ENCODE measurements around the gene TUBGCP3.
"Not testable (repeated sequence)": the region's sequence is repeated elsewhere in the genome, so short reads cannot be mapped to it uniquely, and the experiment has no call there.

TUBGCP3 gene

DNA sequence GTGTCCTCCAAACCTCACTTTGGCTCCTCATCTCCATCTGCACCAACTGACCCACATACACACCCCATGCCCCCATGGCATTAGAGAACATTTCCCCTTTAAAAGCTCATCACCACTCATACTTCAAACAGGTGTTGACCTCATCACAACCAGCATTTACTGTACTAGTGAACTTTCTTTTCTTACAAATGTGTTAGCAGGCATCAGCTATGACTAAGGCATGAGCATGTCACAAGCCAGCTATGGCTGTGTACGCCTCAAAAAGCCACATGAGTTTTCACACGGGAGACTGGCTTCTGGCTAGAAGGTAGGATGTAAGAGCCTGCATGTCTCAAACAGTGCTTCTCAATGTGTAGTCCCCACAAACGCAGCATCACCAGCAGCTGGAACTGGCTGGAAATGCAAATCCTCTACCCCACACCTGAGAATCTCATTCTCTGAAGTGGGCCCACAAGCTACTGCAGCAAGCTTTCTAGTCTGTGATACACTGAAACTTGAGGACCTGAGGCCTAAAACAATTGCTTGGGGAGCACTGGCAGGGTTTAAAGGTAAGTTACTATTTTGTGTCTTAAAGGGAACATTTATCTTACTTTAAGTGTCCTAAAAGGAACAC, 66.8 kb downstream of the TUBGCP3 start:
- no peak for DNase-seq

DNA sequence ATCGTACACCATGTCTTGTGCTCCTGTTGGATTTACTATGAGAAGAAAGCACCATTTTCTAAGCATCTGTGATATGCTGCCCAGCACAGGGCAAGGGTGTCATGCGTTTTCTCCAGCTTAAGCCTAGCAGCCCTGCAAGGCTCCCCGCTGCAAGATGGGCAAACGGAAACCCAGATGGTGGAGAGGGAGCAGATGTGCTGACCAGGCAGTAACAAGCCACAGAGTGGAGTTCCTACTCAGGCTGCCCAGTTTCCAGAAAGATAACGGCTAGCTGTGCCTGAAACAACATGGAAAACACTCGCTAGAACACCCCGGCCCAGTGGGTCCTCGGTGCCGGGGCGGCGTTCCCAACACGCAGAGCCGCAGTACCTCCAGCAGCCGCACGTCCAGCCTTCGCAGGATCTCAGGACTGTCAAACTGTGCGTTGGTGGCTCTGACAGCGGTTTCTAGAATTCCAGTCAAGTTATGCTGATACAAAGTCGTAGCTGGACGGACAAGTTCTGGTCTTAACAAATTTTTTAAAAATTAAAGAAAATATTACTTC, 68.4 kb downstream of the TUBGCP3 start:
- DNase-seq = no peak

DNA sequence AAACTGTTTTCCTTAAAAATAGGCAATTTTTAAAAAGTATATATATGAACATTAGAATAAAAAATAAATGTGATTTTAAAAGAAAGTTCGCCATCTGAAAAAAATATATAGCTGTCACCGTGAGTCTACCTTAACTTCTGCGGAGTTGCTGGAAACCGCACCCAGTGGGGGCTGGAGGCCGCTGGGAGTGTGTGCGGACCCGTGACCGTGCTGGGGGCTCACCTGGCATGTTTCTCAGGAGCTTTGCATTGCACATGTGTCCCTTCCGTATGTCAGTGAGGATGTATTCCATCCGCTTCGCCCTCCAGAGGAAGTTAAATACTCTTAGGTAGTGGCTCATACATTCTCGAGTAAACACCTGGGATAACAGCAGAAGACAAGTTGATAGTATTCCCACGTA, 71.7 kb downstream of the TUBGCP3 start:
- no peak for DNase-seq

DNA sequence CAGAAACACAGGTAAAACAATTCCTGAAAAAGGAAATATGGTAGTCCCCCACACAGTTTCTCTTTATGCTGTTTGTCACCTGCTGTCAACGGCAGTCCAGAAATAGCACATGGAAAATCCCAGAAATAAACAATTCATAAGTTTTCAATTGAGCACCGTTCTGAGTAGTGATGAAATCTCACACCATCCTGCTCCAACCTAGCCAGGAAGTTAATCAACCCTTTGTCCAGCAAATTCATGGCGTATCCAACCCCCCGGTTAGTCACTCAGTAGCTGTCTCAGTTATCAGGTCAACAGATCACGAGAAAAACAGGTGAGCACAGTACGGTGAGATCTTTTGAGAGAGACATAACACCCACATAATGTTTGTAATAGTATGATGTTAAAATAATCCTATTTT, 74.2 kb downstream of the TUBGCP3 start:
- no peak for DNase-seq

DNA sequence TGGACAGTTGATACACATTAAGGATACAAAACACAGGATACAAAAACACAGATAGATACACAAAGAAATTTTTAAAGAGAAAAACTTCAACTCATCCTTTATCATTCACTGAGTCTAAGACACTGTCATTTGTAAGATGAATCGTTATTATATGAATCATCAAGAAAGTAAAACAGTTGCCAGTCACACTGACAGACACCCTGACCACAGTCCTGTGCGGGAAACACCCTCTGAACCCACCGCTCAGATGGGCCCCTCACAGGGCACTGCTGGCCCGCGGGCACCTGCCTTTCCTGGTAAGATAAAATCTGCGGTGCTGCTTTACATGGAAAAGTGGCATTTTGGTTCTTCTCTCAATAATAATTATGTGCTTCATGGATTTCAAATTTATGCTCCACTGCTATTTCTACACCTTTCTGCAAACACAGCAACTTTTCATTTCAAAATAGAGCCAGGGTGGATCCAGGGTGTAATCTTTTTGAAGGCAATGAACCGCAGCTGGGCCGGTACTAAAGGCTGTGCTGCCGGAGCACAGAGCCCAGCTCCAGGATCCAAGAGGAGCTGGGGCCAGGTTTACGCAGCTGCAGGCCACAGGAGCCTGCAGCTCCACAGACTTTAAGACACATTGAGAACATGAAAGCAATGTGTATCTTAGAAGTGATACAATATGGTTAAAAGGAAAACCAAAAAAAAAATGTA, 76.8 kb downstream of the TUBGCP3 start:
- no peak for DNase-seq

DNA sequence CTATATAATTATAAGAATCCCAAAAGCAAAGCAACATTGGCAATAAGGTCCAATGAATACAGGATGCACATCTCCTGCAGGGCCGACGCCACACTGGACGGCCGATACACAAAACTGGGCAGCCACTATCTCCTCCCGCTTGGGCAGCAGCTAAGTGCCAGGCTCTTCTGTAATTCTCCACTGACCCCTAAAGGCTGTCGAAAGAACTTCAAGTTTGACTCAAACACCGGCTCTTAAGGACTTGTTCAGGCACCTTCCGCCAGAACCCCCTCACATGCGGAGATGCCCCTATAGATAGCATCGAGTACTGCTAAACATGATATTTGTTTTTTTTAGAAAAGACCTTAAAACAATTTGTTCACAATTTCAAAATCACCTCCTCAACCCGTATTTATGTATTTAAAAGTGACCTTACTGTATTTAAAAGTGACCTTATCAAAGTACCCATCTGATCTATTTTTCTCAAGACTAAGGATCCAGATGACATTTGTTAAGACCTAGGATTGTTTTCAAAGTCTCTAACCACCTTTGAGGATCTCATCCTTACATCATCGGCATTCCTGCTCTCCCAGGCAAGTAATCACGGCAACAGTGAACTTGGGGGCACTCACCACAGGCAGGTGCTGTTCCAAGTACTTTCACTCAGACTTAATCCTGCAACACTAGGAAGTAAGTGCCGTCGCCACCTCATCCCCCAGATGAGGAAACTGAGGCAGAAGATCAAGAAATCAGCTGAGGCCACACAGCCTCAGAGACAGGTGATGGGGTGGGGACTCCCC, 77.8 kb downstream of the TUBGCP3 start:
- DNase-seq = no peak

DNA sequence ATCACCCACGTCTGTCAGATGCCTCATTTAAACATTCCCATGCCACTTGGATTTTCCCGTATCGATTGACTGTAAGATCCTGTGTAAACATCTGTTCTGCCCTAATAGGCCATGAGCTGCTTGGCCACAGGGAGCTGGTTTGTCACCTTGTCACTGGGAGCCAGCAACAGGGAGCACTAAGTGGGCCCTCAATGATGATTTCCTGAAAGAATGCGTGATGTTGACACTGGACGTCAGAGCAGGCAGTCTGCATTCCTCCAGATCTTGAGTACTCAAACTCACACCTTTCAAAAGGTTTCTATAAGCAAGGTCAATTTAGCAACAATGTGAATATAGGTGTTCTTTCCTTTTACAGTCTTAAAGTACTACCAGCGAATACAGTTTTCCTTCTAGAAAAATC, 78.8 kb downstream of the TUBGCP3 start:
- no peak for DNase-seq

DNA sequence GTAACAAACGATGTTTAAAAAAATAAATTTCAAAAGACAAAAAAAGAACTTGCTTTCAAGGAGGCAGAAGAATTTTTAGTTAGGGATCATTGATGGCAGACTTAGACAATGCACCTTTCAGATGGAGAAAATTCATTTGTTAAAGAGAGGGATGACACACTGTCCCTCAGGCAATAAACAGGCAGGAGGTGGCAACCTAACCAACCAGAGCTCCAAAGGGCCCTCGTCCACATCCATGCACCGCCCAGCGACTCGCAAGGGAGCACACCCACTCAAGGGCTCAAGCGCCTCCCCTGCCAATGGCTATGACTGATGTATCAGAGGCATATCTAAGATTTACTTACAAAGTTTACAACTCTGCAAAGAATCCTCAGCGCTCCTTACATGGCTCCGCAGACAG, 81.9 kb downstream of the TUBGCP3 start:
- no peak for DNase-seq

DNA sequence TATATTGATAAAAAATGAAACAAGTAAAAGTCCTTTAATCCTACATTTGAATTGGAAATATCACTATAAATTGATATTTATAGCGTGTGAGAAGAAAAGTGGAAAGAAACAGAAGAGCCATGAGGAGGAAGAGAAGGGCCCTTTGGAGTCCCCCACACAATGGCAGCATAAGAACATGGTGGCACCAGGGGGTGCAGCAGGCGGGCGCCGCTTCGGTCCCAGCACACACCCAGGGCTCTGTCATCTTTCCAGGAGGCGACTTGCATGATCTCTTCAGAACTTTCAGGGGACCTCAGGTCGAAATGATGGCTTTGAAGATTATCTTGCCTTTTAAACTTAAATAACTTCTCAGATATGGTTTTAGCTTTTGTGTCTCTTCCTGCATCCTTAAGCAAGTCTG, 91.8 kb downstream of the TUBGCP3 start:
- DNase-seq = no peak

DNA sequence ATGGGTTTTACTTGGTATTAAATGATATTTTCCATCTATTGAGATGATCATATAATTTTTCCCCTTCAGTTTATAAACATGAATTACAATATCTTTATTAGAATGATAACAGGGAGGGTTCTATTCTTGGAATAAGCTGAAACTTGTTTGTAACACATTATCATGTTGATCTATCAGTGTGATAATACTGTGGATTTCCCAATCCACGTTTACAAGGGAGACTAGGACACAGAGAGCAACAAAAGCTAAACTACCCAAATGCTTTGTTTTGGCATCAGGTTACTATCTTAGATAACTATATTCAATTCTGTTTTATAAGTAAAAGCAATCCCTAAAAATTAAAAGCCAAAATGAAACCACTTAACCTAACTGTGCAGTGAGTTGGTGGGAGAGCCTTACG, 92.5 kb downstream of the TUBGCP3 start:
- no peak for DNase-seq

DNA sequence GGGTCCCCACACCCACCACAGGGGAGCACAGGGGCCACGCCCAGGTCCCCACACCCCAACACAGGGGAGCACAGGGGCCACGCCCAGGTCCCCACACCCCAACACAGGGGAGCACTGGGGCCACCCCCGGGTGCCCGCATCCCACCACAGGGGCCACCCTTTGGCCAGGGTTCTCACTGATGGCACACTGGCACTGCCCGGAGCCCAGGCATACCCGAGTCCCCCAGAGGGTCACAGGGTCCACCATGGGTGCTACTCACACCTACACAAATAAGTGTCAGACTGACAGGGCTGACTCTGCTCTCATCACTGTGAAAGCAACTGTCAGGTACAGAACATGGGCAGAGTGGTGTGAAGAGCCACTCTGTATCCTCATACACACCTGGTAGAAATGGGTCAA, 98.8 kb downstream of the TUBGCP3 start:
- no peak for DNase-seq

DNA sequence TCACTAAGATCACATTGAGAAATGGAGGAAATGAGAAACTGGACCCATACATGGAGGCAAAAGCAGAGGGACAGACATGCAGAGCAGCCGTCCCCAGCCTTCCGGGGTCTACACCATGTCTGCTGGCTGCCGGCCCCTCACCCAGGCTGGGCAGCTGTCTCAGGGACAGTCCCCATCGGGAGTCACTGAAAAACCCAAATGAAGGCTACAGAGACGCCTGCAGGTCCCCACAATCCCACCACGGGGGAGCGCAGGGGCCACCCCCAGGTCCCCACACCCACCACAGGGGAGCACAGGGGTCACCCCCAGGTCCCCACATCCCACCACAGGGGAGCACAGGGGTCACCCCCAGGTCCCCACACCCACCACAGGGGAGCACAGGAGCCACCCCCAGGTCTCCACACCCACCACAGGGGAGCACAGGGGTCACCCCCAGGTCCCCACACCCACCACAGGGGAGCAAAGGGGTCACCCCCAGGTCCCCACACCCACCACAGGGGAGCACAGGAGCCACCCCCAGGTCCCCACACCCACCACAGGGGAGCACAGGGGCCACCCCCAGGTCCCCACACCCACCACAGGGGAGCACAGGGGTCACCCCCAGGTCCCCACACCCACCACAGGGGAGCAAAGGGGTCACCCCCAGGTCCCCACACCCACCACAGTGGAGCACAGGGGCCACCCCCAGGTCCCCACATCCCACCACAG, 99.5 kb downstream of the TUBGCP3 start:
- DNase-seq = not testable (repeated sequence)

DNA sequence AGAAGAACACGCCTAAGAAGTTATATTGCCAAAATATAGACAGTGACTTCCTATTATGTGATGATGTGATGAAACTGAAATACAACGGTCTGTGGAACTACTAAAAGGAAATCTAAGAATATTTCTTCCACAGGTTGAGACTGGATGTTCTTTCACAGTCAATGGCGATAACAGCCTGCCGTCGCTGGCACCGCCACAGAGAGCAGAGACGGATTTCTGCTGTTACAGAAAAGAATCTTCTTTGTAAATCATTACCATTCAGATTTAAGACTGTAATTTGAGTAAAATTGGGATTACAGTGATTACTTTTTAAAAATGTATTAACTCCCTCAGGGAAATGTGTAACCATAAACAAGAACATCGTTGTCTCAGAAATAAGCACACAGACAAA, 100.8 kb downstream of the TUBGCP3 start:
- no peak for DNase-seq

DNA sequence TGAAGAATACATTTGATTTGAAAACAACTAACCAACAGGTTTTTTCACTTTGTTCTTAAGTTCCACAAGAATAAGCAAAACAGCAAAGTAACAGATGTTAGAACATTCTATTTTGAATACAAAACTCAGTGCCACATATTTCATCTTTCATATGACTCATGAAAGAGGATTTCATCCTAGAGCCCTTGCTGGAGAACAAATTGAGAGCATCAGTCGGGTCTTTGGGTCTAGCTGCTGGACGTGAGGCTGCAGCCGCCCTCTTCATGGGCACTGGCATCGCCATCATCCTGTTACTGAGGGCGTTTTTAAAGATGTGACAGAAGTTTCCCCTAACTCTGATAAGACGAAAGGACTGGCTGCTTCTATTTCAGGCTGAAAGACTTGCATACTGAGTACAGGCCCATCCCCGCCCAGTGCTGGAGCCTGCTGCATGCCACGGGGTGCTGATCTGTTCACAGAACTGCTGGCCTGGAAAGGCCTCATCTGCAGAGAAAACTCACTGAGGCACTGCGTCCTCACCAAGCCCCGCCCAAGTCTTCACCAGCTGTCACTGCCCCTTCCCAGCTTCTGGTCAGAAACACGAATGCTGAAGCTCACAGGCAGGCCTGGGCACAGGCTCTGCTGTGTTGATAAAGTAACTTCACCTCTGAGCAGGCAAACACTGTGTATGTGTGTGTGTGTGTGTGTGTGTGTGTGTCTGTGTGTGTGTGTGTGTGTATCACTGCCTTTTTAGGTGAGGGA, 101.4 kb downstream of the TUBGCP3 start:
- no peak for DNase-seq

DNA sequence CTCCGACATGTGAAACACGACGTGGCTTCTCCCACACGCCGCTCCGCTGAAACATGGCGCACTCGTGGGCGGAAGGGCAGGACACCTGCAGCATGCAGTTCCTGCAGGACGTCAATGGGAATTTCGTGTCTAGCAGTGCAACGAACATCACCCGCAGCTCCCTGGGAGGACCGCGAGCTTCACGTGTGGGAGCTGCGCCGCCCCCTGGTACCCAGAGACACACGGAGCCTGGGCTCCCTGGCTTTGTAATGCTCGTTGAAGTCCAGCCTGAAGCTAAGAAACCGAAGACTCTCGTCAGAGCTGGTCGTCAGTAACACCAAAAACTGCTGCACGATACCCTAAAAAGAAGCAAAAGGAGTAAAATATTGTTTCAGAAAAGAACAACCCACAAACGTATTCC, 102.1 kb downstream of the TUBGCP3 start:
- not testable (repeated sequence) for DNase-seq

DNA sequence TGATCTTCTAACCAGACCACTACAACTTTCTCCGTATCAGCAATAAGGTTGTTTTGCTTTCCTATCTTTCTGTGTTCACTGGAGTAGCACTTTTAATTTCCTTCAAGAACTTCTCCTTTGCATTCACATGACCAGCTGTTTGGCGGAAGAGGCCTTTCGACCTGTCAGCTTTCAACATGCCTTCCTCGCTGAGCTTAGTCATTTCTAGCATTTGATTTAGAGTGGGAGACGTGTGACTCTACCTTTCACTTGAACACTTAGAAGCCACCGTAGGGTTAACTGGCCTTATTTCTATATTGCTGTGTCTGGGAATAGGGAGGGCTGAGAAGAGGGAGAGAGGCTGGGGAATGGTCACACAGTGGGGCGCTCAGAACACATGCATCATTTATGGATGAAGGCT, 104.7 kb downstream of the TUBGCP3 start:
- DNase-seq = no peak

DNA sequence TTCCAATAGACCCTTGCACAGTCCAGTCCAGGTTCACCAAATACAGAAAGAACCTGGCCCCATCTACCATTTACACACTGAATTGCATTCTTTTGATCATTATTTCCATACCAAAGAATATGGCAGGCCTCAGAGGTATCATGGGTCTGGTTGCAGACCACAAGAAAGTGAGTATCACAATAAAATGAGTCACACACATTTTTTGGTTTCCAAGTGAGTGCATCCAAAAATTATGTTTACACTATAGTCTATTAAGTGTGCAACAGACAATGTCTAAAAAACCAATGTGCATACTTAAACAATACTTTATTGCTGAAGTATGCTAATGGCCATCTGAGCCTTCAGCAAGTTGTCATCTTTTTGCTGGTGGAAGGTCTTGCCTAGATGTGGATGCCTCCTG, 106.5 kb downstream of the TUBGCP3 start:
- DNase-seq = no peak

DNA sequence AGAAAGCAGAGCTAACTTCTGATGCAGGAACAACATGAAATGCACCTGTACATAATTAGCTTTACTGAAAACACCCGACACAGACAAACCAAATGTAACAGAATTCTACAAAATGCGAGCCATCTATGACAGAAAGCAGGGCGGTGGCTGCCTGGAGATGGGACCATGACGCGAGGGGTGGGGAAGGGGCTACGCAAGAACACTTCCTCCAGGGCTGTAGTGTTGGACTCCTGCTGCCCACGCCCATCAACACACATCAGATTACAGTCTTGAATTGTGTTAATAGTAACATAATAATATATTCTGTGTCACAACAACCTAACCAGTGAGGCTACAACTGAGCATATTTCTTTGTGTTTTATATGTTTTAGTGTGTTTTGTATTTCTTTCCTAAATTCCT, 108.6 kb downstream of the TUBGCP3 start:
- no peak for DNase-seq

DNA sequence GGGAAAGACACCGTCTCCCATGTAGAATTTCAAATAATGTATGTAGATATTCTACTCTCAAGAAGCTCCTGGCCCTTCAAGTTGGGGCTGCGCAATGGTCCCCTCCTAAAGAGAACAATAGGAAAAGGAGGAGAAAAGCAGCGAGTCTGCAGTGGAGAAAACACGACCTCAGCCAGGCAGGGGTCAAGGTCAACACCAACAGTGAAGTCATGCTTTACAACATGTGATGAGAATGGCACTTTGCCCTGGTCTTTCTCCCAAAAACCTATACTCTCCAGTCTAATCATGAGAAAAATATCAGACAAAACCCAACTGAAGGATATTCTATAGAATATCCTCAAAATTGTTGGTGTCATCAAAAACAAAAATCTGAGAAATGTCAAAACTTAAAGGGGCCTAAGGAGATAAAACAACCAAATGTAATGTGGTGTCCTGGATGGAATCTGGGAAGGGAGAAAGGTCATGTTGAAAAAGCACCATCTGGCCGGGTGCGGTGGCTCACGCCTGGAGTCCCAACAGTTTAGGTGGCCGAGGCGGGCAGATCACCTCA, 110.8 kb downstream of the TUBGCP3 start:
- no peak for DNase-seq

DNA sequence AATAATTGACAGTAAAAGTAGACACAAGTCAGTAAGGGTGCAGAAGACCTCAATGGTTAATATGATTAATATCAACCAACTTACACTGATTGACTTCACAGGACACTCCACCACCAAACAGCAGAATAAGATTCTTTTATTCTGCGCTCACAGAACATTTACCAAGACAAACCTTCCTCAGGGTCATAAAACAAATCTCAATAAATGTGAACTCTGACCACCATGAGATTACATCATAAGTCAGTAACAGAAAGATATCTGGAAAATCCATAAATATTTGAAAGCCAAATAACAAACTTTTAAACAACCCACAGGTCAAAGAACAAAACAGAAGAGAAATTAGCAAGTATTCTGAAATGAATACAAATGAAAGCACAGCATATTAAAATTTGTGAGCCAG, 112.1 kb downstream of the TUBGCP3 start:
- no peak for DNase-seq

DNA sequence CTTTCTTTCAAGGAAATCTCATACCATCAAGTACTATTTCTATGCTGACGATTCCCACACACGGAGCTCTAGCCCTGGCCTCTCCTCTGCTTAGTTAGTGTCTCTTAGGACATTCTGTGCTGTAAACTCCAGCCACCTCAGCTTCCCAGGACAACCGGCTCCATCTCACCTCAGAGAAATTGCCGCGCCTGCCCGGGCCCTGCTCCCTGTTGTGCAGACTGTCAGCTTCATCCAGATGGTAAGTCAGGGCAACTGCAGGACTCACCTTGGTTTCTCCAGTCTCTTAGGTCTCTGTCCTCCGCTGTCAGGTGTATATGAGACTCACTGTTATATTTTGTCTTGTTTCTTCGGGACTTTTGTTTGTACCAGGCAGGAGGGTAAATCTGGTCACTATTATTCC, 113.1 kb downstream of the TUBGCP3 start:
- DNase-seq = no peak

DNA sequence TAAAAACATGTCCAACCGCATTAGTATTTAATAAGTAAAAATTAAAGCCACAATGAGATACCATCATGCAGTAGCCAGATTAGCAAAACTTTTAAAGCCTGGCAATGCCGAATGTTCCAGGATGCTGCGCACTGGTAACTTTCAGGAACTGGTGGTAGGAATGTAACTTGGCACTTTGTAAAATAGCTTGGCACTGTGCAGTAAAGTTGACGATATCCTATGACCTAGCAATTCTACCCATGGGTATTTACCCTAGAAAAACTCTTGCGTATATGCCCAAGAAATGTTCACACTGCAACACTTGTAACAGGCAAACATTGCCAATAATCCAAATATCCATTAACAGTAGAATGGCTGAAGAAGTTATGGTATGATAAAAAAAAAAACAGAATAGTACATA, 114.1 kb downstream of the TUBGCP3 start:
- no peak for DNase-seq
